Mammary epithelial cell (primary cell): Measurements from ENCODE around the gene NTM.

ENCODE experiments used
- CTCF ChIP-seq, 2 donors: IDR thresholded peaks in 1 of 2; conservative IDR thresholded peaks in 1 of 2; 2 replicates each; pipeline ENCODE4 v1.5.1; 2011 to 2012; ENCODE audit warnings: inconsistent platforms in 2 of 2, low read length in 2 of 2, mild to moderate bottlenecking in 2 of 2, control low read depth in 1 of 2, low read depth in 1 of 2; ENCODE audit not compliant: insufficient read depth in 1 of 2; ENCODE audit errors: extremely low read depth in 1 of 2
- EZH2 ChIP-seq: IDR thresholded peaks from 2 replicates; pipeline ENCODE4 v1.6.1; 2012; ENCODE audit warnings: low read length, inconsistent platforms, borderline replicate concordance

GRCh38 chr11:131796089-131796488 lies 425.7 kb downstream of the NTM start:
- TF ChIP-seq CTCF (conservative IDR thresholded peaks at IDR 0.05 in 1 of 2, IDR thresholded peaks at IDR 0.05 in 1 of 2; ENCODE audit: extremely low read depth in 1 of 2, insufficient read depth in 1 of 2, low read depth in 1 of 2, low read length in 2 of 2) (no peak), EZH2 (no peak)
